ENCODE measurements around the gene F2RL3.

DNA sequence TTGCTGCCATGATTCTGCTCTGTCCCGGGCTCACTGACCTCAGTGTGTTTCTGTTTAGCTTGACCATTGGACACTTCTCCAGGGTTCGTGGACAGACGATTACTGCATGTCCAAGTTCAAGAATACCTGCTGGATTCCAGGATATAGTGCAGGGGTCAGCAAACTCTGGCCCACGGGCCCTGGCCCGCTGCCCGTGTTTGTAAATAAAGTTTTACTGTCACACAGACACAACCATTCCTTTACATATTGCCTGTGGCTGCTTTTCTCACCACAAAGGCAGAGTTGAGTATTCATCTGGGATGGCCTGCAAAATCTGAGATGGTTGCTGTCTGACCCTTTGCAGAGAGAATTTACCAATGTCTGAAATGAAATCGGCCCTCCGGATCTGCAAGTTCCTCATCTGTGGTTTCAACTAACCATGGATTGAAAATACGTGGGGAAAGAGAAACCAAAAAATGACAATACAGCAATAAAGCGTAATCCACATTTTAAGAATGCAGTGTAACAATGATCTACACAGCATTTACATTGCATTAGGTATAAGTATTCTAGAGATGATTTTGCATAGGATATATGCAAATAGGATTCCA, 25.9 kb upstream of the F2RL3 start:
- TF ChIP-seq POLR2A (IDR thresholded peaks at IDR 0.05; ENCODE audit: low read length), result no peak
- TF ChIP-seq GATA1 (IDR thresholded peaks at IDR 0.05; ENCODE audit: low read depth, low read length), result no peak
